Cardiac muscle cell (in vitro differentiated cells and primary cell): ENCODE results near the gene CAMKK2. TPM values are rescaled to one million over a fixed set of nuclear protein-coding genes. Genes with fewer than 3 reads are reported as not detected.

ENCODE experiments used
- DNase-seq, 2 donors: peaks; one replicate each; pipeline versions ENCODE4 v3.0.0 to v3.0.0-alpha.2; 2010 to 2017; ENCODE audit warnings: low read depth in 1 of 2, low spot score in 1 of 2
- H3K27ac ChIP-seq: fragments of 200-600 bp; sonication (generic); 2 replicates; pipeline ENCODE4 v1.5.1; 2016
- H3K27me3 ChIP-seq: fragments of 200-600 bp; sonication (generic); 2 replicates; pipeline ENCODE4 v1.6.0; 2016; ENCODE audit warnings: control low read depth
- H3K36me3 ChIP-seq: fragments of 200-600 bp; sonication (generic); 2 replicates; pipeline ENCODE4 v1.5.1; 2016; ENCODE audit warnings: control low read depth
- H3K4me1 ChIP-seq: fragments of 200-600 bp; sonication (generic); 2 replicates; pipeline ENCODE4 v1.8.1; 2017; ENCODE audit warnings: low read depth, mild to moderate bottlenecking, mixed run types
- H3K4me3 ChIP-seq: fragments of 200-600 bp; sonication (generic); 2 replicates; pipeline ENCODE4 v1.5.1; 2016; ENCODE audit warnings: mild to moderate bottlenecking
- H3K9me3 ChIP-seq: fragments of 200-600 bp; sonication (generic); 2 replicates; pipeline ENCODE4 v1.5.1; 2017; ENCODE audit warnings: low read depth, mild to moderate bottlenecking, control low read depth
- polyA plus RNA-seq: library from polyadenylated mRNA; unstranded; fragments of >200 nt; fragmentation: Nextera tagmentation; extraction: Ambion mirVana; gene quantifications from 2 replicates; pipeline ENCODE4 v1.2.1, GENCODE V29; 2016
- total RNA-seq: library from RNA; depleted of rRNA; stranded (reverse); fragments of >200 nt; gene quantifications from 2 replicates; pipeline ENCODE4 v1.2.3, GENCODE V29; 2016
- TF ChIP-seq, protein P1 (sequence below): IDR thresholded peaks from 2 replicates; pipeline ENCODE4 v1.5.1; 2012; ENCODE audit warnings: low read depth, mild to moderate bottlenecking, low read length

The CAMKK2 gene
- total and polyA plus RNA-seq, 2 experiments from 2014 or later = 18.6 to 22.9 TPM

GRCh38 chr12:121333747-121334146, 37.2 kb upstream of the CAMKK2 start:
- peaks cover 44% of the 10 kb centered on the region for H3K36me3 ChIP-seq
- H3K27ac ChIP-seq = no peak overlapping the region
- H3K4me1 ChIP-seq = no peaks in the 10 kb centered on the region
- no peaks in the 10 kb centered on the region for H3K27me3 ChIP-seq
- H3K4me3 ChIP-seq = no peak overlapping the region
- no peaks in the 10 kb centered on the region for H3K9me3 ChIP-seq
- TF ChIP-seq, protein P1, sequence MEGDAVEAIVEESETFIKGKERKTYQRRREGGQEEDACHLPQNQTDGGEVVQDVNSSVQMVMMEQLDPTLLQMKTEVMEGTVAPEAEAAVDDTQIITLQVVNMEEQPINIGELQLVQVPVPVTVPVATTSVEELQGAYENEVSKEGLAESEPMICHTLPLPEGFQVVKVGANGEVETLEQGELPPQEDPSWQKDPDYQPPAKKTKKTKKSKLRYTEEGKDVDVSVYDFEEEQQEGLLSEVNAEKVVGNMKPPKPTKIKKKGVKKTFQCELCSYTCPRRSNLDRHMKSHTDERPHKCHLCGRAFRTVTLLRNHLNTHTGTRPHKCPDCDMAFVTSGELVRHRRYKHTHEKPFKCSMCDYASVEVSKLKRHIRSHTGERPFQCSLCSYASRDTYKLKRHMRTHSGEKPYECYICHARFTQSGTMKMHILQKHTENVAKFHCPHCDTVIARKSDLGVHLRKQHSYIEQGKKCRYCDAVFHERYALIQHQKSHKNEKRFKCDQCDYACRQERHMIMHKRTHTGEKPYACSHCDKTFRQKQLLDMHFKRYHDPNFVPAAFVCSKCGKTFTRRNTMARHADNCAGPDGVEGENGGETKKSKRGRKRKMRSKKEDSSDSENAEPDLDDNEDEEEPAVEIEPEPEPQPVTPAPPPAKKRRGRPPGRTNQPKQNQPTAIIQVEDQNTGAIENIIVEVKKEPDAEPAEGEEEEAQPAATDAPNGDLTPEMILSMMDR = no peak
- no peak for DNase-seq

GRCh38 chr12:121331248-121331647, 34.7 kb upstream of the CAMKK2 start:
- H3K27ac ChIP-seq = no peak overlapping the region
- TF ChIP-seq, protein P1 = no peak
- peaks cover 65% of the 10 kb centered on the region for H3K36me3 ChIP-seq
- H3K9me3 ChIP-seq = no peaks in the 10 kb centered on the region
- DNase-seq = no peak
- no peaks in the 10 kb centered on the region for H3K4me1 ChIP-seq
- H3K27me3 ChIP-seq = no peaks in the 10 kb centered on the region
- no peak overlapping the region for H3K4me3 ChIP-seq

DNA sequence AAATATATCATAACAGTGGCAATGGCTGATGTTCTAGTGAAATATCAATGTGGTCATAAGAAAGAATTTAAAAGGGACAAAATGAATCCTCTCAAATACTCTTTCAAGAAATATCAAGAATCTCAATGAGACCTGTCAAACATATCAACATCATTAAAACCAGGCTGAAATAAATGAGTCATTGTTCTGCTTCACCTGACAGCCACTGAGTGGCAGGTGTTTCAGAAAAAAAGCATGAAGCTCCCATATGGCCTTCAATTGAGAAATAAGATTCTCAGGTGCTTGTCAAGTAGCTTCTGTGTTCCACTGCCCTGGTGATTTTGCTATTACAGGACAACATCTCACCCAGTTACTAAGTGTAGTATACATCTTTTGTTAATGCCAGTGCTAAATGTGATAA, 34.2 kb upstream of the CAMKK2 start:
- H3K4me1 ChIP-seq = no peaks in the 10 kb centered on the region
- no peak overlapping the region for H3K27ac ChIP-seq
- H3K36me3 ChIP-seq = peaks cover 65% of the 10 kb centered on the region
- no peak for DNase-seq
- TF ChIP-seq, protein P1 = no peak
- H3K9me3 ChIP-seq = no peaks in the 10 kb centered on the region
- H3K4me3 ChIP-seq = no peak overlapping the region
- H3K27me3 ChIP-seq = no peaks in the 10 kb centered on the region

- Histone ChIP-seq H3K27ac (no peak overlapping the region), H3K9me3 (no peaks in the 10 kb centered on the region), H3K36me3 (peaks cover 63% of the 10 kb centered on the region), H3K4me1 (no peaks in the 10 kb centered on the region), H3K4me3 (no peak overlapping the region), H3K27me3 (no peaks in the 10 kb centered on the region)
- TF ChIP-seq, protein P1 = no peak
- no peak for DNase-seq
Measured at GRCh38 chr12:121330195-121330594, 33.7 kb upstream of the CAMKK2 start.

DNA sequence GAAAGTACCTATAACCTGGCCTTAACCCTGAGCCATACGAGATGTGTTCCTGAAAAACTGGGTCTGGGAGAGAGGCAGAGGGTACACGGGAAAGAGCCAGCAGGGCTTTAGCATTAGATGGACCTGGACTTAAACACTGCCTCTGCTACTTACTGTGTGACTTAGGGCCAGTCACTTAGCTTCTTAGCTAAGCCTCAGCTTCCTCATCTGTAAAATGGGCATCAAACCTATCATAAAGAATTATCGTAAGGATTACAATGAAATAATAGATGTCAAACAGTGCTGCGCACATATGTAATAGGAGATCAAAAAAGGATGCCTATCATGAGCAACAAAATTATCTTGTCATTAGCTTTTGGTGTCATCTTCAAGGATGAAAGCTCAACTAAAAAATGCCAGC, 32.1 kb upstream of the CAMKK2 start:
- Histone ChIP-seq H3K36me3 (peaks cover 58% of the 10 kb centered on the region), H3K4me1 (no peaks in the 10 kb centered on the region), H3K9me3 (no peaks in the 10 kb centered on the region), H3K27me3 (no peaks in the 10 kb centered on the region), H3K27ac (no peak overlapping the region), H3K4me3 (no peak overlapping the region)
- TF ChIP-seq, protein P1 = no peak
- no peak for DNase-seq

DNA sequence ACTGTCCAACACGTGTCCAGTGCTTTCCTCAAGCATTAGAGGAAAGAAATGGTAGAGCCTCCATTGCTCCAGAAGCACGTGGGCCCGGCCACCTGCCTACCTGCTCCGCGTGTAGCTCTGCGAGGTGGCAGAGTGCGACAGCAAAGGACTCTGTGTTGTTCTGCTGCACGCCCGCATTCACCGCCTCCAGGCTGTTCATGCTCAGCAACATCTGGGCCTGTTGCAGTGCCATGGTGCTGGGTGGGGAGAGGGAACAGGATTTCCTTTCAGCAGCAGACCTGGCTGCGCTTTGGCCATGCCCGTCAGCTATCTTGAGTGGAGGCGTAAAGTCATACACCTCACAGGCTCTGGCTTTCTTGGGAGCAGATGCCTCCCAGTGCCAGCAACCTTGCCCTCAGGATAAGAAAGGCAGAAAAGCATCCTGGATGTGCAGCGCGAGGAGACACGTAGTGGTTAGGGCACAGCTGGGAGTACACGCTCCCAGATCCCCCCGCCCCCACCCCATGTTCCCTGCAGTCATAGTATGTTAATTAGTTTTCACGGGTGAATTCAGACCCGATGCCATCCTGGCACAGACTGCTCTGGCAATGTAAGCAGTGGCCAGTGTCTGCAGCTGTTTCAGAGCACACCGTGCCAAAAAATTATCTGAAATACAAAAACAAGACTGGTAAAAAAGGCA, 30.6 kb upstream of the CAMKK2 start:
- Histone ChIP-seq H3K4me3 (no peak overlapping the region), H3K4me1 (no peaks in the 10 kb centered on the region), H3K27ac (no peak overlapping the region), H3K9me3 (no peaks in the 10 kb centered on the region), H3K27me3 (no peaks in the 10 kb centered on the region), H3K36me3 (peaks cover 61% of the 10 kb centered on the region)
- TF ChIP-seq, protein P1 = no peak
- no peak for DNase-seq
